HG03066 (cell line): Measurements from ENCODE around the gene DTNBP1.

Experiments
- ATAC-seq: cut with Tn5 transposase; IDR thresholded peaks from one replicate; pipeline ENCODE4 v1.9.1; 2021; ENCODE audit warnings: low read depth; ENCODE audit not compliant: unreplicated experiment

Gene DTNBP1

GRCh38 chr6:15519681-15520080 is 143.1 kb downstream of the DTNBP1 start:
- no peak for ATAC-seq

GRCh38 chr6:15518878-15519277 is 143.9 kb downstream of the DTNBP1 start:
- no peak for ATAC-seq

- no peak for ATAC-seq
These were observed 144.8 kb downstream of the DTNBP1 start for GRCh38 chr6:15518057-15518456.

- ATAC-seq = no peak
These were observed 145.2 kb downstream of the DTNBP1 start for GRCh38 chr6:15517600-15517999.

GRCh38 chr6:15516923-15517560 is 145.8 kb downstream of the DTNBP1 start:
- no peak for ATAC-seq

GRCh38 chr6:15516378-15516777 is 146.4 kb downstream of the DTNBP1 start:
- no peak for ATAC-seq

GRCh38 chr6:15515660-15516375 is 147.0 kb downstream of the DTNBP1 start:
- no peak for ATAC-seq

- no peak for ATAC-seq
These were observed 147.6 kb downstream of the DTNBP1 start for GRCh38 chr6:15515226-15515625.

- no peak for ATAC-seq
These were observed 148.8 kb downstream of the DTNBP1 start for GRCh38 chr6:15513801-15514711.

- ATAC-seq = no peak
These were observed 149.6 kb downstream of the DTNBP1 start for GRCh38 chr6:15513131-15513771.

- ATAC-seq = no peak
These were observed 150.1 kb downstream of the DTNBP1 start for GRCh38 chr6:15512721-15513120.

- no peak for ATAC-seq
These were observed 150.7 kb downstream of the DTNBP1 start for GRCh38 chr6:15512126-15512525.

GRCh38 chr6:15511248-15512125 is 151.3 kb downstream of the DTNBP1 start:
- no peak for ATAC-seq

- no peak for ATAC-seq
These were observed 152.1 kb downstream of the DTNBP1 start for GRCh38 chr6:15510536-15511247.

GRCh38 chr6:15510121-15510520 is 152.7 kb downstream of the DTNBP1 start:
- no peak for ATAC-seq

GRCh38 chr6:15509335-15509933 is 153.4 kb downstream of the DTNBP1 start:
- ATAC-seq = no peak

GRCh38 chr6:15508931-15509330 is 153.9 kb downstream of the DTNBP1 start:
- no peak for ATAC-seq

GRCh38 chr6:15508441-15508871 is 154.4 kb downstream of the DTNBP1 start:
- ATAC-seq = no peak

GRCh38 chr6:15507746-15508145 is 155.1 kb downstream of the DTNBP1 start:
- no peak for ATAC-seq
